ENCODE results near the gene FIBP.
A peak's percentile ranks its signal among the peaks of the same experiment; 100 is the strongest.

Gene FIBP

DNA sequence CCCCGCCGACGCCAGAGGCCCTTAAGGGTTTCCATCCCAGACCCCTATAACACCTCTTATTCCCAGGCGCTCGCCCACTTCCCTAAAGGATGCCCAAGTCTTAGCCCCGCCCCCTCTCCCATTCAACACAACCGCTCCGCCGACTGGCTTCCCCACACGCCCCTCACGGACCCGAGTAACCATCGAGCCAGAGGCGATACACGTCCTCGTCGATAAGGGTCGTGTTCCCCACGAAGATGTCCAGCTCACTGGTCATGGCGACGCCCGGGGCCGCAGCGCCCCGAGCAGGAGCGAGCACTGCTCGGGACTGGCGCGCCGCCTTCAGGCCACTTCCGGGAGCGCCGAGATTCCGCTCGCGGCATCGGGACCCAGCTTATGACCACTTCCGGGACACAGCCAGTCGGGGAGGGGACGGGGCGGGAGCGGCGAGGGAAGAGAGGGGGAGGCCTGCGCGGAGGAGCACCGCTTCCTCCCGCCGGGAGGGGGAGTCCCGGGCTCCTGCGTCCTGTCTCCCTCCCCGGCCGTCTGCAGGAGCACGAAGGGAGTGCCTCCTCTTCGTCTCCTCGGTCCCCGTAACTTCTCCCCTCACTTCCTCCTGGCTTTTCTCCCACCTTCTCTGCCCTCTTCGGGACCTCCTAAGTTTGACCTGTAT lies at the start of gene FIBP:
Gene FIBP, minus strand, starts transcription at position 309 of the 652 bp plus-strand sequence. Its CDS starts 53 bp downstream, at position 256.
- DNase-seq (ENCODE audit: low spot score), result peak; percentile 94

- no peak for DNase-seq (ENCODE audit: low spot score)
These were observed 49.5 kb upstream of the FIBP start for GRCh38 chr11:65937766-65938165.

GRCh38 chr11:65934014-65934413 lies 45.7 kb upstream of the FIBP start:
- DNase-seq (ENCODE audit: low spot score), result no peak

DNA sequence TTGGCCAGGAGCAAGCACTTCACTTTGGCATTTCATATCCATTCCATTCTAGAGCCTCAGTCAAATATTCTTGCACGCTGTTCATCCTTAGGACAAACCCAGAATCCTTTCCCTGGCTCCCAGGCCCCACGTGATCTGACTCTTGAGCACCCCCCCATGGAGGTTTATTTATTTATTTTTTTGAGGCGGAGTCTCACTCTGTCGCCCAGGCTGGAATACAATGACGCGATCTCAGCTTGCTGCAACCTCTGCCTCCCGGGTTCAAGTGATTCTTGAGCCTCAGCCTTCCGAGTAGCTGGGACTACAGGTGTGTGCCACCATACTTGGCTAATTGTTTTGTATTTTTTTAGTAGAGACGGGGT lies 44.3 kb upstream of the FIBP start:
- DNase-seq (ENCODE audit: low spot score), result no peak

- no peak for DNase-seq (ENCODE audit: low spot score)
These were observed 43.7 kb upstream of the FIBP start for GRCh38 chr11:65931773-65932557.

DNA sequence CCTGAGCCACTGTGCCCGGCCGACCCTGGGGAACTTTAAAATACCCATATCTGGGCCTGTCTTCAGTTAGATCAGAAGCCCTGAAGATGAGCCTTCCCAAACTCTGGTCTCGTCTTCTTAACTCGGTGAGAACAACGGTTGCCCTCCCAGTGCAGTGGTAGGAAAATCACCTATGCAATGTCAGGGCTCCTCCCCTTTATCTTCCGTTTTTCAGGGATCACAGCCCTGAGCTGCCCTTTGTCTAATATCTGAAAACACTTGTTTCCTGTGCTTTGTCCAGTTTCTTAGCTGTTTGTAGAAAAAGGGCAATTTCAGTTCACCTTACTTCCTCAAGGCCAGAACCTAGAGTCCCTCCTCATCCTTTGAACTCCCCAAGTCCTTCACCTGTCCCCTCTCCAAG lies 40.4 kb upstream of the FIBP start:
- no peak for DNase-seq (ENCODE audit: low spot score)

- no peak for DNase-seq (ENCODE audit: low spot score)
These were observed 39.7 kb upstream of the FIBP start for GRCh38 chr11:65927904-65928397.

DNA sequence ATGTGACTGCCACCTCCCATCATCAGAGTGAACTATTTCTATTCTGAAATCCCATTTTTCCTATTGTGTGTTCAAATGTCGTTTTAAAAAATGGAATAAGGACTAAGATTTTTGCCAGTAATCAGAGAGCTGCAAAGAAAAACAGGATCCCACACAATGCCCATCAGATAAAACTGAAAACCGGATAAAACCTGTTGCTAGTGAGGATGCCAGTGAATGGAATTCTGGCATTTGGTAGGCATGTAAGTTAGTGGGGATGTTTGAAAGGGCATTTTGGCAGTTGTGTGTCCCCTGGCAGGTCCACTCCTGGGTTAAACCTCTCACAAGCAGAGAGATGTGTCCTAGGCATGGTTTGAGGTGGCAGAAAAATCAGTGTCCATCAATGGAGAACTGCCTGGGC lies 37.1 kb upstream of the FIBP start:
- no peak for DNase-seq (ENCODE audit: low spot score)

DNA sequence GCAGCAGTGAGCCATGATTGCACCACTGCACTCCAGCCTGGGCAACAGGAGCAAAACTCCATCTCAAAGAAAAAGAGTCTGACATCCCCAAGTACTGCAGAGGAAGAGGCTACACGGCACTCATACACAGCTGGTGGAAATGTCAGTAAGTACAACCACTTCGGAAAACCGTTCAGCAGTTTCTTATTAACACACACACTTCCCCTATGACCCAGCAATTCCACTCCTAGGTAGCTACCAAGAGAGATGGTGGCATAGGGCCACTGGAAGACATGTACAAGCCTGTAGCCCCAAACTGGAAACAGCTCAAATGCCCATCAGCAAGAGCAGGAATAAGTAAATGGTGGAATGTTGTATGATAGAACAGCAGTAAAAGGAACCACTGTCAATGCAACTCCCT lies 34.3 kb upstream of the FIBP start:
- no peak for DNase-seq (ENCODE audit: low spot score)

DNA sequence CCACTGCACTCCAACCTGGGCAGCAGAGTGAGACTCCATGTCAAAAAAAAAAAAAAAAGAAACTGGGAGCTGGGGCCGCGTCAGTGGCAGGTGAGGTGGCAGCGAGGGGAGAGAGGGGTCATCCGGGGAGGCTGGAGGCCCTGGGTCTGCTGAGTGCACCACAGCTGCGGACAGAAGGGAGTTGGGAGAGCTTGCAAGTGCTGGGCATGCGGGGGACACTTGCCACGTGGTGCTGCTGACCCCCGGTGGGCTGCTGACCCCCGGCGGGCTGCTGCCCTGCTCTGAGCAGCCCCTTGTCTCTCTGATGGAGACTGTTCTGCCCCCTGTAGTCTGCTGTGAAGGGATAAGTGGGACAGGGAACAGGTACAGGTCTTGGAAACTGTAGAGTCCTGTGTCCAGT lies 33.6 kb upstream of the FIBP start:
- no peak for DNase-seq (ENCODE audit: low spot score)

DNA sequence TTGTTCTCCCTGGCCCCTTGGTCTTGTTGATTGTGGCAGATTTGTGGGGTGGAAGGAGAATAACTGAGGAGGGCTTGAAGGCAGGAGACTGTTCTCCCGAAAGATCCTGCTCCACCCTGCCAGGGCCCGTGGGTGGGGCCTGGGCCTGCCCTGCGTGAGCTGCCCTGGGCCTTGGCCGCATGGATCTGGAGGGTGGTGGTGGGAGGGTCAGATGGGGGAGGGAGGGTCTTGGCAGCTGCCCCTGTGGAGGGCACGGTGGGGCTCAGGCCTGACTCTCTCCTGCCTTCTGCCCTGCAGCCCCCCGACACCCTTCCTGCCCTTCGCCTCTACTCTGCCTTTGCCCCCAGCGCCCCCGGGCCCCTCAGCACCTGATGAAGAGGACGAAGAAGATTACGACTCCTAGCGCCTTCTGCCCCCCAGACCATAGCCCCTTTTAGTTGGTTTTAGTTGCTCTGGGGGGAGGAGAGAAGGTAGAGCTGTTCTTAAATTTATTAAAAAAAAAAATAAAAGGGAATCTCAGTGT lies 32.8 kb upstream of the FIBP start:
- DNase-seq (ENCODE audit: low spot score), result no peak

GRCh38 chr11:65920372-65920802 lies 32.1 kb upstream of the FIBP start:
- no peak for DNase-seq (ENCODE audit: low spot score)

GRCh38 chr11:65919573-65920371 lies 31.5 kb upstream of the FIBP start:
- DNase-seq (ENCODE audit: low spot score), result peak; percentile 76

DNA sequence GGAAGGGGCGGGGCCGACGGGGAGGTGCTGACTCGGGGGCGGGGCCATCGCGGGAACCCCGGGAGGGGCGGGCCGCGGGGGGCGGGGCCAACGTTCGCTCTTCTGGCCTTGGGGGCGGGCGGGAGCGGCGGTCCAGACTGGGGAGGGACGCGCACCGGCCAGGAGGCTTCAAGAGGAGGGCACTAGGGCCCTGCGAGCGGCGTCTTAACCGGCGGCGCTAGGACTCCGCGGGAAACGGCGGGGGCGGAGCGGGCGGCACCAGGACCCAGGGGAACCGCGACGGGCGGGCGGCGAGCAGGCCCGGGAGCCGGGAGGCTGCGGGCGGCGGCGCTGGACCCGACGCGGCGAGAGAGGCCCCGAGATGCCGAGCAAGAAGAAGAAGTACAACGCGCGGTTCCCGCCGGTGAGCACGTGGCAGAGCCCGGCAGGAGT lies 30.9 kb upstream of the FIBP start, which contains the start of gene DRAP1:
Gene DRAP1, plus strand, starts transcription at position 286 of the 432 bp plus-strand sequence. Its CDS starts 76 bp downstream, at position 362.
- DNase-seq (ENCODE audit: low spot score), result peak; percentile 99

- no peak for DNase-seq (ENCODE audit: low spot score)
These were observed 30.2 kb upstream of the FIBP start, which contains the start of gene C11orf68 for GRCh38 chr11:65918211-65919140. C11orf68 (minus strand) TSS chr11:65919062; CDS start chr11:65919031, 31 bp downstream.

GRCh38 chr11:65917434-65918210 lies 29.4 kb upstream of the FIBP start:
- no peak for DNase-seq (ENCODE audit: low spot score)

DNA sequence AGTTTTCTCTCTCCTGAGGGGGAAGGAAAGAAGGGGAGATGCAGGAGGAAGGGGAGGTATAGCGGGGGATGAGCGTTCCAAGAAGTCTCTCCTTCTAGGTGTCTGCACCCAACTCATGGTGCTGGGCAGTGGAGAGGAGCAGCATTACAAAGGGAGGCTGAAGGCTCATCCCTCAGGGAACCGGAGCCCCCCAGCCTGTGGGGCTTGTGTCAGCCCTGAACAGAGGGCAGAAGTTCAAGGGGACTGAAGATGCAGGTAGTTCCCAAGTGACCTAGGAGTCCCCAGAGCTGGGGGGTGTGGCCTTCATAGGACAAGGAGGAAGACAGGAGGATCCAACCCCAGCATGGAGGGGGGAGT lies 28.8 kb upstream of the FIBP start:
- no peak for DNase-seq (ENCODE audit: low spot score)

- no peak for DNase-seq (ENCODE audit: low spot score)
These were observed 28.1 kb upstream of the FIBP start for GRCh38 chr11:65916391-65916790.

DNA sequence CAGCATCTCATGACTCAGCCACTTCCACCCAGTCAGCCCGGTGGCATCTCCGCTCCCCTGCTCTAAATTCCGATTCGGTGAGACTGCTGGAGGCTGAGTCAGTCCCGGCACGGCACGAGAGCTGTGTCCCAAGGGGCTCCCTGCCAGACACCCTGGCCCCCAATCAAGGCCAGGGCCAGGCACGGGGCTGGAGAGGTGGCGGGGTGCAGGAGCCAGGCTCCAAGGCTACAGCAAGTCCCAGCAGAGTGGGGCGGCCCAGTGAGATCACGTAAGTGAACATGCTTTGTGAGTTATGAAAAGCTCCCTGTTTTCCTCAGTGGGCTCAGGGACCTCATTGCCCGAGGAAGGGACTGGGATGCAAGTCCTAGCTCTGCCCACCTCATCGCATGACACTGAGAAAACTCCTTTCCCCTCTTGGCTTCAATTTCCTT lies 27.6 kb upstream of the FIBP start:
- DNase-seq (ENCODE audit: low spot score), result peak; percentile 58

Measured in iPS-NIHi11 (cell line).